ENCODE data around the gene LAMP2.

Gene LAMP2

DNA sequence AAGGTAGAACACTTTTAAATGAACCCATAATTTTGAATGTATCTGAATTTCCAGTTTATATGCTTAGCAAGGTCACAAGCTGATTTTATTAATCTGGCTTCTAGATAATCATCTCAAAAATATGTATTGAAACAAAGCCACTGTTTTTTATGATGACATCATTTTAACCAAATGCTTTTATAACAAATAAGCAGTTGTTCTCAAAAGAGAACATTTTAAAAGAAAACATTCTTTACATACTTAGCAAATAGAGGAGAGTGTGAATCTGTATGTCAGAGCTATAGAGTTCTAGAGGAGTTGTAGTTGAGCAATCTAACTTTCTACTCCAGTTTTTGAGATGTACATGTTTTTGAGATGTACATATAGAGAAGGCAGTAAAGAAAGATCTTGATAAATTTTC lies 42.5 kb downstream of the LAMP2 start:
- H3K36me3 ChIP-seq (ENCODE audit: control insufficient read depth, insufficient read depth, low read length) = no peaks in the 10 kb centered on the region
- H3K9me3 ChIP-seq (ENCODE audit: control insufficient read depth, low read length) = no peaks in the 10 kb centered on the region
- no peak overlapping the region for H3K9ac ChIP-seq
- no peak overlapping the region for H3K4me2 ChIP-seq (ENCODE audit: low read length)
- H3K79me2 ChIP-seq = no peaks in the 10 kb centered on the region
- peaks cover 3% of the 10 kb centered on the region for H3K4me1 ChIP-seq
- H3K4me3 ChIP-seq (ENCODE audit: low read depth, low read length) = no peak overlapping the region
- no peak overlapping the region for H3K27ac ChIP-seq
- no peaks in the 10 kb centered on the region for H3K27me3 ChIP-seq (ENCODE audit: control insufficient read depth, insufficient read depth, low read length)
- no peak overlapping the region for H2AFZ ChIP-seq
- TF ChIP-seq, protein P1, sequence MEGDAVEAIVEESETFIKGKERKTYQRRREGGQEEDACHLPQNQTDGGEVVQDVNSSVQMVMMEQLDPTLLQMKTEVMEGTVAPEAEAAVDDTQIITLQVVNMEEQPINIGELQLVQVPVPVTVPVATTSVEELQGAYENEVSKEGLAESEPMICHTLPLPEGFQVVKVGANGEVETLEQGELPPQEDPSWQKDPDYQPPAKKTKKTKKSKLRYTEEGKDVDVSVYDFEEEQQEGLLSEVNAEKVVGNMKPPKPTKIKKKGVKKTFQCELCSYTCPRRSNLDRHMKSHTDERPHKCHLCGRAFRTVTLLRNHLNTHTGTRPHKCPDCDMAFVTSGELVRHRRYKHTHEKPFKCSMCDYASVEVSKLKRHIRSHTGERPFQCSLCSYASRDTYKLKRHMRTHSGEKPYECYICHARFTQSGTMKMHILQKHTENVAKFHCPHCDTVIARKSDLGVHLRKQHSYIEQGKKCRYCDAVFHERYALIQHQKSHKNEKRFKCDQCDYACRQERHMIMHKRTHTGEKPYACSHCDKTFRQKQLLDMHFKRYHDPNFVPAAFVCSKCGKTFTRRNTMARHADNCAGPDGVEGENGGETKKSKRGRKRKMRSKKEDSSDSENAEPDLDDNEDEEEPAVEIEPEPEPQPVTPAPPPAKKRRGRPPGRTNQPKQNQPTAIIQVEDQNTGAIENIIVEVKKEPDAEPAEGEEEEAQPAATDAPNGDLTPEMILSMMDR (IDR thresholded peaks at IDR 0.05) = no peak

DNA sequence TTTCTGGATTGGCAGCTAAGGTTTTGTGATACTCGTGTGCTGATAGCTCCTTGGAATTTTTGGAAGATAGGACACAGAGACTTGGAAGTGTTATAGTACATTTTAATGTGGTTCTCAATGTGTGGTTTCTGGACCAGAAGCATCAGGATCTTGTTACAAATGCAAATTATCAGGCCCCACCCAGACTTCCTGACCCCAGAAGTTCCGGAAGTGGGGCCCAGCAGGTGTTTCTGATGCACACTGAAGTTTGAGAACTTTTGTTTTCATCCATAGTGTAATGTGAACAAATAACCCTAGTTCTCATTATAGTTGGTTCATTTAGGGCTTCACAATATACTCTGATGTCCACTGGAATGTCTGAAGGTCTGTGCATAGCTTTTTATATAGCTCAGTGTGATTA lies 49.6 kb downstream of the LAMP2 start:
- no peaks in the 10 kb centered on the region for H3K4me1 ChIP-seq
- H3K36me3 ChIP-seq (ENCODE audit: control insufficient read depth, insufficient read depth, low read length) = no peaks in the 10 kb centered on the region
- H3K4me3 ChIP-seq (ENCODE audit: low read depth, low read length) = no peak overlapping the region
- TF ChIP-seq, protein P1 (IDR thresholded peaks at IDR 0.05) = no peak
- H2AFZ ChIP-seq = no peak overlapping the region
- H3K27me3 ChIP-seq (ENCODE audit: control insufficient read depth, insufficient read depth, low read length) = no peaks in the 10 kb centered on the region
- no peak overlapping the region for H3K27ac ChIP-seq
- H3K9me3 ChIP-seq (ENCODE audit: control insufficient read depth, low read length) = no peaks in the 10 kb centered on the region
- no peaks in the 10 kb centered on the region for H3K79me2 ChIP-seq
- H3K9ac ChIP-seq = no peak overlapping the region
- no peak overlapping the region for H3K4me2 ChIP-seq (ENCODE audit: low read length)

DNA sequence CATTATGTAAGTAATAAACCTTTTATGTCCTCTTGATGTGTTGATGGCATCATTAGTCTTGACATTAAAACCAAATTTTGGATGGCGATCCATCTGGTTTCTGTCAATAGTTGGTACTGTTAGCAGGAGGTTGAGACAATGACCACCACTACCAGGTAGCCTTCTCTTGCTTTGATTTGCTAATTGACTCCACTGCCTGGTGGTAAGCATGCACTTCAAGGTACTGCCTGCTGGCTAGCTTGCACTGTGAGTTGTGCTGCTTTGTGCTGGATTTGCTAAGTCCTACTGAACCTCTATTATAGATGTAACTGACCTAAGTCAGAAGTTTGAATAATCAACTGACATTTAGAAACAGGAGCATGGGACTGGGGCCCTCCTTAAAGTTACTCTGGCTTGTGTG lies 60.9 kb downstream of the LAMP2 start:
- no peak overlapping the region for H3K9ac ChIP-seq
- H3K4me3 ChIP-seq (ENCODE audit: low read depth, low read length) = no peak overlapping the region
- no peaks in the 10 kb centered on the region for H3K36me3 ChIP-seq (ENCODE audit: control insufficient read depth, insufficient read depth, low read length)
- H3K4me1 ChIP-seq = no peaks in the 10 kb centered on the region
- H3K4me2 ChIP-seq (ENCODE audit: low read length) = no peak overlapping the region
- no peaks in the 10 kb centered on the region for H3K79me2 ChIP-seq
- no peak overlapping the region for H2AFZ ChIP-seq
- TF ChIP-seq, protein P1 (IDR thresholded peaks at IDR 0.05) = no peak
- H3K27me3 ChIP-seq (ENCODE audit: control insufficient read depth, insufficient read depth, low read length) = no peaks in the 10 kb centered on the region
- H3K9me3 ChIP-seq (ENCODE audit: control insufficient read depth, low read length) = no peaks in the 10 kb centered on the region
- H3K27ac ChIP-seq = no peak overlapping the region

DNA sequence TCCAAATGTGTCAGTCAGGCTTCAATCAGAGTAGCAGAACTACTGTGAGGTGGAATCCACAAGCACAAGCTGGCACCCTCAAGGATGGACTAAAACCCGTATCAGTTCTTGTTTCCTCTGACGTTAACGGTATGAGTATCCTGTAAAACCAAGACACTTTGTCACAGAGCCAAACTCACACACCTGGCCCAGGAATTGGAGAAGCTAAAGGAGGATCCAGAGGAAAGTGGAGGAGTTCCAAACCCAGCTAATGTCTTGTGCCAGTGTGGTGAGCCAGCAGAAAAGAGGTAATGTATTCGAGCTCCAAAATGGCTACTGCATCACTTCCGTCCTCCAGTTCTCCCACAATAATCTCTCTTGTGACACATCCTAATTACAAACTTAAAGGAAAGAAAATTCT lies 62.5 kb downstream of the LAMP2 start:
- H3K4me3 ChIP-seq (ENCODE audit: low read depth, low read length) = no peak overlapping the region
- H3K9ac ChIP-seq = no peak overlapping the region
- no peak overlapping the region for H3K4me2 ChIP-seq (ENCODE audit: low read length)
- H3K79me2 ChIP-seq = no peaks in the 10 kb centered on the region
- no peaks in the 10 kb centered on the region for H3K4me1 ChIP-seq
- no peaks in the 10 kb centered on the region for H3K27me3 ChIP-seq (ENCODE audit: control insufficient read depth, insufficient read depth, low read length)
- no peak overlapping the region for H3K27ac ChIP-seq
- TF ChIP-seq, protein P1 (IDR thresholded peaks at IDR 0.05) = no peak
- H3K36me3 ChIP-seq (ENCODE audit: control insufficient read depth, insufficient read depth, low read length) = no peaks in the 10 kb centered on the region
- H3K9me3 ChIP-seq (ENCODE audit: control insufficient read depth, low read length) = no peaks in the 10 kb centered on the region
- no peak overlapping the region for H2AFZ ChIP-seq

DNA sequence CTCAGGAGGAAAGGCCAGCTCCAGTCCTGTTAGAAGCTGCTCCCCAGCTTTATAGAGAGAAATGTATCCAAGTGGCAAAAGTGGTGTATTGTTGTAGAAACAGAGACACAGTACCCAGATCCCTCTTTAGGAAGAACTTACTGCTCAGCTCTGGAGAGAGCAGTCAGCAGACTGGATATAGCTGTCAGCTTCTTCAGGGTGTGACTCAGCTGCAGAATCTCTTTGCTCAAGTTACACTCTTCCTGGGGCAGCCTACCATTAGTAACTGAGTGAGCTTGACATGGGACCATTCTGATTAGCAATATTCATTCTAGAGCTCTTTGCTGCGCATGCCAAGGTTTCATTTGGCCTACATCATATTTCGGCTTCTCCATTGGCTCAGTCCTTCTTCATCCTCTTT lies 66.7 kb downstream of the LAMP2 start:
- TF ChIP-seq, protein P1 (IDR thresholded peaks at IDR 0.05) = no peak
- no peak overlapping the region for H3K4me3 ChIP-seq (ENCODE audit: low read depth, low read length)
- H3K36me3 ChIP-seq (ENCODE audit: control insufficient read depth, insufficient read depth, low read length) = no peaks in the 10 kb centered on the region
- H3K4me2 ChIP-seq (ENCODE audit: low read length) = no peak overlapping the region
- H3K4me1 ChIP-seq = no peaks in the 10 kb centered on the region
- no peak overlapping the region for H3K9ac ChIP-seq
- no peaks in the 10 kb centered on the region for H3K27me3 ChIP-seq (ENCODE audit: control insufficient read depth, insufficient read depth, low read length)
- no peaks in the 10 kb centered on the region for H3K79me2 ChIP-seq
- no peaks in the 10 kb centered on the region for H3K9me3 ChIP-seq (ENCODE audit: control insufficient read depth, low read length)
- no peak overlapping the region for H2AFZ ChIP-seq
- no peak overlapping the region for H3K27ac ChIP-seq
